CD4-positive, alpha-beta T cell treated with Interleukin-2 at 100 ng/mL for 4 hours (primary cell): Measurements from ENCODE around the gene ITPRIPL2.
A peak's percentile ranks its signal among the peaks of the same experiment; 100 is the strongest.

Experiments used
- DNase-seq: peaks from one replicate; pipeline ENCODE4 v3.0.0-alpha.2; 2020; ENCODE audit warnings: low spot score

The ITPRIPL2 gene

DNA sequence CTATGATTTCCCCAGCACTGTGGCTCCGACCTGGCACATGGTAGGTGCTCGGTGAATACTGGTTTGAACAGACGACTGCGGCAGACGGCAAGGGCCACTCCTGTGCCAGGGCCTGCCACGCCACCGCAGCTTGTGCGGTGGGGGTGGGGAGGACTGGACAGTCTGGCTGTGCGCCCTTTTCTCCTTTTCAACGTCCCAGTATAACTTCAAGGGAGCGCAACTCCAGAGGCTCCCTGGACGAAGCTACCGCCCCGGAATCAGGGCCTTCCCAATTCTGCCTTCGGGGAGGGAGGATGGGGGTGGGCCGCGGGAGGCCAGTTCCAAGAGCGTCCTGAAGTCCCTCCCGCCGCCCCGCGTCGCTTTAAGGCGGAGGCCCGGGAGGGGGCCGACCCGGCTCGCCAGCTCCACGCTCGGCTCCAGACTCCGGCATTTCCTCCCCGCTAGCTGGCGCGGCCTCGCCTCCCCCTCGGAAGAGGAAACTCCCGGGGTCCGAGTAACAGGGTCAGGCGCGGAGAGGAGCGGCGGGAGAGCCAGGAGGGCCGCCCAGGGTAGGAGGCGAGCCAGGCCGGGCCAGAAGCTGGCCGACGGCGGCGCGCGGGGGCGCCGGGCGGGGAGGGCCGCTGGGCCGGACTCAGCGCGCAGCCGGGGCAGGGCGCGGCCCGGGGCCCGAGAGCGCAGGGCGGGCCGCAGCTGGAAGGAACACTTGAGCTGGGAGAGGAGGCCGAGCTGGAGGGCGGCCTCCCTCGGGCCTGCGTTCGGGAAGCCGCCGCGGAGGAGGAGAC is at the start of gene ITPRIPL2:
Gene ITPRIPL2, plus strand, starts transcription at position 388 of the 782 bp plus-strand sequence. CDS start 498 bp downstream, outside the sequence.
- no peak for DNase-seq

DNA sequence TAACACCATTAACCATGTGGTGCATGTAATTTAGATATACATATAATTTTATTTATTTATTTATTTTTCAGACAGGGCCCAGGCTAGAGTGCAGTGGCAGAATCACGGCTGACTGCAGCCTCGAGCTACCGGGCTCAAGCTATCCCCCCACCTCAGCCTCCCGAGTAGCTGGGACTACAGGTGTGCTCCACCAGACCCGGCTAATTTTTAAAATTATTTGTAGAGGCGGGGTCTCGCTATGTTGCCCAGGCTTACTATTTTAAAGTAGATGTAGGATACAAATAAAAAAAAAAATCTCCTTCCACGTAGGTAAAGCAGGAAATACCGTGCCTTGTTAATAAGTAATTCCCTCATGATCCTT is 46.8 kb upstream of the ITPRIPL2 start:
- no peak for DNase-seq

DNA sequence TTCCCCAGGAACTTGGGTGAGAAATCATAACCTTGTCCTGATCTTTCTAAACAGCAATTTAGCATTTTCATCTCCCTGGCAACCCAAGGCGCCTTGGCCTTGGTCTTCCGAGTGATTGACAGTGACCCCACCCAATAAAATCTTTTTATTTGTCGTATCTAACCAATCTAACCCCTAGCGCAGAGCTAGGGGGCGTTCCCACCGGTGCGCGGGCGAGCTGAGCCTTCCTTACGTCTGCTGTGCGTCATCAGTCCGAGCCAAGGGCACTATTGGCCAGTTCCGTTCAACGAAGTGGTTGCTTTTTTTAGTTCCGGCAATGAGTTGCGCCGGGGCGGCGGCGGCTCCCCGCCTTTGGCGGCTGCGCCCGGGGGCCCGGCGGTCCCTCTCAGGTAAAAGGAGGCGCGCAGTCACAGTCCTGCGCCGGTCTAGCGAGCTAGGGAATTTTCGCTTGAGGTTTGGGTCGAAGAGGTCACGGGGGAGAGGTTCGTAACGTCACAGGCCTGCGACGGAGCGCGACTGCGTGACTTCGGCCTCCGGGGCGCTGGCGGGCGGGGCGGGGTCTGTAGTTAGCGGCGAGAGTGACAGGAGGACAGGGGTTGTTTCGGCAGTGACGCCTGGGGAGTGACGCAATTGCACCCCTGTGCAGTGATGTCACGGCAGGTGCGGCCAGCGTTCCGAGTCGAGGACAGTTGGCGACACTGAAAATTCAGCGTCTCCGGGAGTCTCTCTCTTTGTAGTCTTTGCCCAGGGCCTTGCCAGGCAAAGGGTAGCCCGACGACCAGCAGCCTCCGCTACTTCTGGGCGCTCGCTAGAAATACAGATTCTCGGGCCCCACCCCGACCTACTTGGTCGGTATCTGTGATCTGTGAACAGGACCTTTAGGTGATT is 46.2 kb upstream of the ITPRIPL2 start, which contains the start of gene COQ7:
Gene COQ7, plus strand, starts transcription at position 266 of the 888 bp plus-strand sequence. Its CDS starts 51 bp downstream, at position 317.
- DNase-seq: peak; percentile 100

DNA sequence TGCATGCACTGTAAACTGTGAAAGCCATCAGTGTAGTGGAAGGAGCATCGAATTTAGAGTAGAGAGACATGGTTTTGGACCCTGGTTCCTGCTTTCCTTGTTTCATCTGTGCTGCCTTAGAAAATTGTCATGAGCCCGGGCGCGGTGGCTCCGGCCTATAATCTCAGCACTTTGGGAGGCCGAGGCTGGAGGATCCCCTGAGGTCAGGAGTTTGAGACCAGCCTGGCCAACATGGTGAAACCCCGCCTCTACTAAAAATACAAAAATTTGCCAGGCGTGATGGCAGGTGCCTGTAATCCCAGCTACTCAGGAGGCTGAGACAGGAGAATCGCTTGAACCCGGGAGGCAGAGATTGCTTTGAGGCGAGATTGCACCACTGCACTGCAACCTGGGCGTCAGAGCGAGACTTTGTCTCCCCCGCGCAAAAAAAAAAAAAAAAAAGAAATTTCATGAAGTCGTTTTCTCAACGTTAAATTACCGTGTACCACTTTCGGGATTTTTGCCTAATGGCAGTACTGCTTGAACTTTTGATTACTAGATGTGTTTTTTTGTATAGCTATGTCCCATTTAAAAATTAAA is 45.4 kb upstream of the ITPRIPL2 start:
- no peak for DNase-seq

DNA sequence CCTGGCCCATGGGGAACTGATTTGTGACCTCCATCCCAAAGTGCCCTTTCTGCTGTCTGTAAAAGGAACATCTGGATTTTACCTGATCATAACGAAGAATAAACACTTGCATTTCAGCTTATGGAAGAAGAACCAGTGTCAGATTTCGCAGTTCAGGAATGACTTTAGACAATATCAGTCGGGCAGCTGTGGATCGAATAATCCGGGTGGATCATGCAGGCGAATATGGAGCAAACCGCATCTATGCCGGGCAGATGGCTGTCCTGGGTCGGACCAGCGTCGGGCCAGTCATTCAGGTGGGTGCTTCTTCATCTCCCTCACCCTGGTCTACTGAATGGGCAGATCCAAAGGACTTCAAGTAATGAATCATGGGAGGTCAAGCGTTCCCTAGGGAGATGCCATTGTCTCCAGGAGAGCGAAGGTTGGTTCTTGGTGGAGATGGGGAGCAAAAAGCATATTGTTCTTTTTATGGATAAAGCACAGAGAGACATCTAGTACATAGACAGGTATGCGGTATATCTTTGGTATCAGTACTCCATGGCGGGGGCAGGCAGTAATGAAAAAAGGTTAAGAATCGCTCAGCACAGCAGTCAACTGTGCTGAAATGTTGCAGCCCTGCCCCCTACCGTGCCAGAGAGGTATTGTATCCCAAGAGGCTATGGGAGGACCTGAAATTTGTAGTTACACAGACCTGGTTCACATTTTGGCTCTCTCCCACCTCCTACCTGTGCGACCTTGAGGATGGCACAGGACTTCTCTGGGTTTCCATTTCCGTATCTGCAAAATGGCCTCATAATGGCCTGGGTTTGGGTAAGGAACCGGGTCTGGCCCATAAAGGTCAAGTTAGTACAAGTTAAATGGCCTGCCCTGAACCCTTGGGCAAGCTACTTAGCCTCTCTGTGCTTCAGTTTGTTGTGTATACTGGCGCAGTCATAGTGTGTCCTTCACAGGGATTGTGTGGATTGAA is 41.7 kb upstream of the ITPRIPL2 start:
- peak; percentile 48 for DNase-seq

DNA sequence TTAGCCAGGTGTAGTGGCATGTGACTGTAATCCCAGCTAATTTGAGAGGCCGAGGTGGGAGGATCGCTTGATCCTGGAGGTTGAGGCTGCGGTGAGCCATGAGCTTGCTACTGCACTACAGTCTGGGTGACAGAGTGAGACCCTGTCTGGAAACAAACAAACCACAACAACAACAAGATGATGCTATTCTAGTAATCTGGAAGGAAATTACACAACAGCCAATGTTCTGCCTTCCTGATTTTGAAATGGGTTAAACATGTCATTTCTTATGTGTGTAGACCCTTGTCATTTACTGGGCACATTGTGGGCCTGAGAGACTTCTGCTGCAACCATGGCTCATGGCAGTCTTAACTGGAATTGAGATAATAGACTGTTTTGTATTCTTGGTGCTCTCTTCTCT is 40.4 kb upstream of the ITPRIPL2 start:
- no peak for DNase-seq

DNA sequence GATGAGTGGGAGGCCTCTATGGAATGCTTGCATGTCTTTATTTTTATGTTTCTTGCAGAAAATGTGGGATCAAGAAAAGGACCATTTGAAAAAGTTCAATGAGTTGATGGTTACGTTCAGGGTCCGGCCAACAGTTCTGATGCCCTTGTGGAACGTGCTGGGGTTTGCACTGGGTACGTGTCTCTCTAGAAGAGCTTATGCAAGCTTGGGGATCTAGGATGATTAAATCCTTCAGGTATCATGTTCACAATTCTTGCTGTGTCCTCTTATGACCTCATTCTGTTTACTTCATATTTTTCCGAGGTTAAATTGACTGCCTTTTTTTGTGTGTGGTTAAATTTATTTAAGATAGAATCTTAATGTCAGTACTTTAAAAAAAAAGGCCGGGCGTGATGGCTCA is 39.9 kb upstream of the ITPRIPL2 start:
- DNase-seq: no peak

DNA sequence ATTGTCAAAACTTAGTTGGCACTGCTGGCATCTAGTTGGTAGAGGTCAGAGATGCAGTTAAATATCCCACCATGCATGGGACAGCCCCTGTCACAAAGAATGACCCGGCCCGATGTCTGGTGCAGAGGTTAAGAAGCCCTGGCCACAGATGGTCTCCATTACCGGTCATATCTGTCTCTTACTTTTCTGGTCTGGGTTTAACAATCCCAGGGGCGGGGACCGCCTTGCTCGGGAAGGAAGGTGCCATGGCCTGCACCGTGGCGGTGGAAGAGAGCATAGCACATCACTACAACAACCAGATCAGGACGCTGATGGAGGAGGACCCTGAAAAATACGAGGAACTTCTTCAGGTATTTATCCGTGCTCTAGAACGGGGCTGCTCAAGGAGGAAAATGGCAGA is 38.3 kb upstream of the ITPRIPL2 start:
- no peak for DNase-seq

DNA sequence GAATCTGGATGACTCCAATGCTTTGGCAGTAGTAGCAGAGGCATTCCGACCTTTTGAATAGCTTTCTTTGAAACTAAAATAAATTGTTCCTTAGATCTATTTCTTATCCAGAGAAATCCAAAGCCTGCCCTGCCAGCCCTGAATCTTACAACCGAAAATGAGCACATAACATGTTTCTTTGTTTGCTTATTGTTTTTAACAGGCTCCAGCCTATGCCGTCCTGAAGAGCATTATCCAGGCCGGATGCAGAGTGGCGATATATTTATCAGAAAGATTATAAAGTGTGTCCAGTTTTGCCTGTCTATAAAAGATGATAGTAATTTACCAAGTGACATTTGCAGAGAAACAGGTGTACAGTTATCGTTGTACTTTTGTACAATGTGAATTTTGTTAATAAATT is 35.9 kb upstream of the ITPRIPL2 start:
- DNase-seq: no peak

DNA sequence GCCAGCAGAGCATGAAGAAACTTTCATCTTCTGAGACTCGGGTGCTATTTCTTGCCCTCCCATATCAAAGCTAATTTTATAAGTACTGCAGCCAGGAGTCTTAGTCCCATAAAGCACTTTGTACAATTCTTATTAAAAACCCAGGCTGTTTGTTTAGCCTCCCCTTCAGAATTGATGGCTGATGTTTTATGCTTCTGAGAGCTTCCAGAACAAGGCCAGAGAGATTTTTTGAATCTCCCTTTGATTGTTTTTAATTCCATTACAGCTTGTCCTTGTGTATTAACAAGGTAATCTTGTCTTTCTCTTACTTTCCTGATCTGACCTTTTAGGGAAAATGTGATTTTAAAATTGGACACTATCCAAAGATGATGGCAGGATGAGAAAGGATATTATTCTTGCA is 30.1 kb upstream of the ITPRIPL2 start:
- DNase-seq: no peak

DNA sequence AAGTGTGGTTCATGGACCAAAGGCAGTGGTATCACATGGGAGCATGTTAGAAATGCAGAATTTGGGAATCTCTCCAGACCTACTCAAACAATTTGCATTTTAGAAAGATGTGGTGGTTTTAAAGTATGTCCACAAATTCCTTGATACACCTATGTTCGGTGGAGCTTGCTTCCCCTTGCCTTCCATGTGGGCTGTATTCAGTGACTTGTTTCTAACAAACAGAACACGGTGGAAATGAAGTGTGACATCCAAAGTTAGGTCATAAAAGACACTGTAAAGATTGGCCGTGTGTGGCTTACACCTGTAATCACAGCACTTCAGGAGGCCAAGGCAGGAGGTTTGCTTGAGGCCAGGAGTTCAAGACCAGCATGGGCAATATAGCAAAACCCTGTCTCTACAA is 29.6 kb upstream of the ITPRIPL2 start:
- no peak for DNase-seq

DNA sequence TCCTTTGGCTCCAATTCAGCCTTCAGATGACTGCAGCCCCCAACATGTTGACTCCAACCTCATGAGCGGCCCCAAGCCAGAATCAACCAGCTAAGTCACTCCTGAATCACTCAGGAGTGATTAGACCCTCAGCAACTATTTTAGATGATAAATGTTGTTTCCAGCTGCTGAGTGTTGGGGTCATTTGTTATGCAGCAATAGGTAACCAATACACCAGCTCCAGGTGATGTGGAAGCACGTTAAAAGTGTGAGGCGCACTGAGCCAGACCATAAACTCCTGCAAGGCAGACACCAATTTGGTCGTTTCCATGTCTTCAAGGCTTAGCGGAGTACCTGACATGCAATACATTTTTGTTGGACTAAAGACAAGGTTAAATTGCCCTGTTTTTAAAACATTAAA is 28.9 kb upstream of the ITPRIPL2 start:
- DNase-seq: no peak

DNA sequence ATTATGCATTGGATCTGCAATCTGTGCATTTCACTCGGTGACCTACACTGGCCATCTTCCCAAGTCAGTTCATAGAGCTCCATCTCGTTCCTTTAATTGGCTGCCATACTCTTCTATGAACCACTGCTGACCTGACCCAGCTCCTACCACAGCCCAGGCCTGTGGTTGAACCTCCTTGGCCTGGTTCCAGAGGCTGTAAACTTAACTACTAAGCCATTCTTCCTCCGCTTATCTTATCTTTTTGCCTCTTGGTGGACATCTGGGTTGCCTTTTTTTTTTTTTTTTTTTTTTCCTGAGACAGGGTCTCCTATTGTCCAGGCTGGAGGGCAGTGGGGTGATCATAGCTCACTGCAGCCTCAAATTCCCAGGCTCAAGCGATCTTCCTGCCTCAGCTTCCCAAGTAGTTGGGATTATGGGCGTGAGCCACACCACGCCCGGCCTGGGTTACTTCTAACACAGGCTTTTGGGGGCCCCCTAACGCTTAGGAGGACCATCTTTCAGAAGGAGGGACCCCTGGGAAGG is 28.0 kb upstream of the ITPRIPL2 start:
- DNase-seq: no peak

DNA sequence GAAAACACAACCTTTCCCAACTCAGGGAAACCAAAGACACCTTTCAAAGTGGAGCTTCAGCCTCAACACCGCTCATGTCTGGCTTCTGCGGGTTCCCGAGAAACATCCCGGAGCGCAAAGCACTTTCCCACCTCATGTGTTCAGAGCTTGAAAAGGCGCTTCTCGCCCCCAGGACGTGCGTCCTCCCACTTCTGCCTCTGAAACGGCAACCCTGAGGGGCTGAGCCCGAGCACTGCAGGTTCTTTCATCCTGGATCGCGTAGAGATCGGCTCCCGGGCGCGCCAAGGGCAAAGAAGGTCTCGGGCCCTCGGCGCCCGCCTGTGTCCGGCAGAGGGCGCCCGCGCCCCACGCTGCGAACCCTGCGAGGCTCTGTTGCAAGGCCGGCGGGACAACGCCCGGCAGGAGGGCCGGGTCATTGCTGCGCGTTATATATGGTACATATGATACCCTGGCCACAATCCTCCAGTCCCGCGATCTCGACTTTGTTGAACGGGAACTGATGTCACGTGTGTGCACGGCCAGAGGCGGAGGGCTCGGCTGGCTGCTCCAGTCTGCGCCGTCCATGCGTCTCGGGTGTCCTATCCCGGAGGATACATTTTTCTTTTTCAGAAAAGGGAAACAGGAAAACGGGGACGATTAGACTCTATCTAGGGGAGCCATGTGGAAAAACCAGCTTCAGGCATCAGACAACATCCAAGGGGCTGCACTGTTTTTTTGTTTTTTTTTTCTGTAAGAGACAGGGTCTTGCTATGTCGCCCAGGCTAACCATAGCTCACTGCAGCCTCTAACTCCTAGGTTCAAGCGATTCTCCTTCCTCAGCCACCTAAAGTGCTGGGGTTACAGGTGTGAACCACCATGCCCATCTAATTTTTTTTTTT is 27.2 kb upstream of the ITPRIPL2 start:
- peak; percentile 78 for DNase-seq

DNA sequence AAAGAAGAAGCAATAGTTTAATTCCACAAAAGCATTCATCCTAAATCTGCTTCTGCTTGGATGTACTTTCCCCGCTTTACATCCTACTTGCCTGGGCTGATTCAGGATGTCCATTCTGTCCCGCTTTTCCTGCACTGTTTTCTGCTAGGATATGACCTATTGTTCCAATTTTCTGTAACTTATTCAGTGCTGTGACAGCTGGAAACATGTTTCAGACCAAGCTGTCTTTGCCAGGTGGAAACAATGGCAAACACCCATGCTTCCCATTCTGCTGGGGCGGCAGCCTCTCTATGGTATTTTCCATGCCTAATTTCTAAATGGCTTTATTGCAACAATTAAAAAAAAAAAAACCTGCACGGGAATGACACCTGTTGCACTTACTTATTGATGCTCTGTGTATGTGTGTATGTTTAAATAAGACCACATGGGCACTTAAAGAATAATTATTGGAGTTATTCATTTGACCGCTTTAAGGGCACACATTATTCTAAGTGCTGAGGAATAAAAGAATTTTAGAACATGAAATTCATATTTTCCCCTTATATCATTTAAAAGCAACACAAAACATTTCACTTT is 25.3 kb upstream of the ITPRIPL2 start:
- DNase-seq: no peak

DNA sequence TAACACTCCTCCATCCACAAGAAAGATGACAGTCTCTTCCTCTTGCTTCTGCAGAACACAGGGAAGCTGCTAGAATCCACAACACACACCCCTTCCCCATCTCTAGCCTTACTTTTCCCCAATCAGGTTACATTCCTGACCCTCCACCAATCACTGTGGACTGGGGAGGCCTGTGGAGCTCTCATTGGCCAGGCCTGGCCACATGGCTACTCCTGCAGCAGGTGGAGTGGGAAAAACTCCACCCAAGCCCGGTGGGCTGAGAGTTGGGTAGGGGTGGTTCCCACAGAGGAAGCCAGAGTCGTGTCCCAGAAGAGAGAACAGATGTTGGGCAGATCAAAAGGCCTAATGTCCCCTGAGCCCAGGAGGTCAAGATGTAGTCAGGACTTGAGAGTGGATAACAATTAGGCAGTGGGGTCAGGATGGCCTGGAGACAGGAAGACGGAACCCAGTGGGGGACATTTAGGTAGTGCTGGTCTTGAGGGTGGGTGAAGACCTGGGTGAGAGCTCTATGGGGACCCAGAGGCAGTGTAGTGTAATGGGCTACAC is 24.3 kb upstream of the ITPRIPL2 start:
- no peak for DNase-seq

DNA sequence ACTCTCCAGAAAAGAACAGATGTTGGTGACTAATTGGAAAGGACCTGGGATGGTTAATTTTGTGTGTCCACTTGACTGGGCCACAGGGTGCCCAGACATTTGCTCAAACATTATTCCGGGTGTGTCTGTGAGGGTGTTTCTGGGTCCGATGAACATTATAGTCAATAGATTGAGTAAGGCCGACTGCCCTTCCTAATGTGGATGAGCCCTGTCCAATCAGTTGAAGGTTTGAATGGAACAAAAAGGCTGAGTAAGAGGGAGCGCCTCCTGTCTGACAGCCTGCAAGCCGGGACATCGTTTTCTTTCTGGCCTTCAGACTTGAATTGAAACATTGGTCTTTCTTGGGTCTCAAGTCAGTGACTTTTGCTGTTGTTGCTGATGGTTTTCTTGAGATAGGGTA is 22.8 kb upstream of the ITPRIPL2 start:
- no peak for DNase-seq

DNA sequence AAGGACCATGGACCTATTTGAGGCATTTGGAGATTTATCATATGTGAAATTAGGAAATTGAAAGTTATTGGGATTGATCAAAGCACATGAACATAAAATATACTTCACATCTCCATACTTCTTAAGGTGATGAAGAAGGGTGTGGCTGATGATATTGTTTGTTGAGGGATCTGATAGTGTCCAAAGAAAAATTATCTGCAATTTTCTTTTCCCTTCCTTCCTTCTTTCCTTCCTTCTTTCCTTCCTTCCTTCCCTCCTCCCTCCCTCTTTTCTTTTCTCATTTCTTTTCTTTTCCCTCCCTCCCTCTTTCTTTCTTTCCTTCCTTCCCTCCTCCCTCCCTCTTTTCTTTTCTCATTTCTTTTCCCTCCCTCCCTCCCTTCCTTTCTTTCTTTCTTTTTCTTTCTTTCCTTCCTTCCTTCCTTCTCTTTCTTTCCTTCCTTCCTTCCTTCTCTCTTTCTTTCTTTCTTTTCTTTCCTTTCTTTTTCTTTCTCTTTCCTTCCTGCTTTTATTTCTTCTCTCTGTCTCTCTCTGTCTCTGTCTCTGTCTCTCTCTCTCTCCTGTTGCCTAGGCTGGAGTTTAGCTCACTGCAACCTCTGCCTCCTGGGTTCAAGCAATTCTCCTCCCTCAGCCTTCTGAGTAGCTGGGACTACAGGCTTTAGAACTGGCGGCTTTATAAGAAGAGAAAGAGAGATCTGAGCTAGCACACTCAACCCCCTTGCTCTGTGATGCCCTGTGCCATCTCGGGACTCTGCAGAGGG is 20.9 kb upstream of the ITPRIPL2 start:
- no peak for DNase-seq
